ENCODE data around the gene THUMPD1. TPM values are rescaled to one million over a fixed set of nuclear protein-coding genes. Genes with fewer than 3 reads are reported as not detected.

THUMPD1 gene
- total and polyA plus RNA-seq, 2 of the 8 experiments (the other 6 are each of a cell fraction or from before 2014, with no cell fraction given) = 31.6 to 49.4 TPM

- TF ChIP-seq CHD7 (IDR thresholded peaks at IDR 0.05; ENCODE audit: insufficient replicate concordance, low read length) (no peak), BCL11A (IDR thresholded peaks at IDR 0.05; ENCODE audit: low read depth in 2 of 2, low read length in 2 of 2) (no peak), CBX8 (IDR thresholded peaks at IDR 0.05; ENCODE audit: borderline replicate concordance, low read depth, low read length) (no peak), SIX5 (IDR thresholded peaks at IDR 0.05; ENCODE audit: low read depth, low read length) (no peak), JUND (IDR thresholded peaks at IDR 0.05; ENCODE audit: low read length) (no peak), MAX (IDR thresholded peaks at IDR 0.05) (no peak)
These were observed 20.9 kb upstream of the THUMPD1 start (continued) for GRCh38 chr16:20762404-20763123.
